Tibial nerve (tissue), 4 donors: Measurements from ENCODE around the gene ABHD3.

Experiments
- EP300 ChIP-seq, 2 donors: sonication (generic); formaldehyde crosslinking; IDR thresholded peaks; one replicate each; pipeline ENCODE4 v1.6.1; 2017; ENCODE audit warnings: antibody characterized with exemption in 2 of 2, mild to moderate bottlenecking in 1 of 2
- POLR2A ChIP-seq, 2 donors: fragments of 450-650 bp; IDR thresholded peaks; one replicate each; pipeline ENCODE4 v1.6.1; 2017; ENCODE audit warnings: antibody characterized with exemption in 2 of 2, mild to moderate bottlenecking in 2 of 2, moderate library complexity in 2 of 2
- TF ChIP-seq, protein P1 (sequence below), 5 experiments: fragments of 200-600 bp in 3 of 5; fragments of 450-650 bp in 2 of 5; sonication (generic) in 3 of 5; IDR thresholded peaks; one replicate each; pipeline ENCODE4 v1.5.1; 2016 to 2019; ENCODE audit warnings: antibody characterized with exemption in 5 of 5, mild to moderate bottlenecking in 3 of 5, moderate library complexity in 2 of 5

DNA sequence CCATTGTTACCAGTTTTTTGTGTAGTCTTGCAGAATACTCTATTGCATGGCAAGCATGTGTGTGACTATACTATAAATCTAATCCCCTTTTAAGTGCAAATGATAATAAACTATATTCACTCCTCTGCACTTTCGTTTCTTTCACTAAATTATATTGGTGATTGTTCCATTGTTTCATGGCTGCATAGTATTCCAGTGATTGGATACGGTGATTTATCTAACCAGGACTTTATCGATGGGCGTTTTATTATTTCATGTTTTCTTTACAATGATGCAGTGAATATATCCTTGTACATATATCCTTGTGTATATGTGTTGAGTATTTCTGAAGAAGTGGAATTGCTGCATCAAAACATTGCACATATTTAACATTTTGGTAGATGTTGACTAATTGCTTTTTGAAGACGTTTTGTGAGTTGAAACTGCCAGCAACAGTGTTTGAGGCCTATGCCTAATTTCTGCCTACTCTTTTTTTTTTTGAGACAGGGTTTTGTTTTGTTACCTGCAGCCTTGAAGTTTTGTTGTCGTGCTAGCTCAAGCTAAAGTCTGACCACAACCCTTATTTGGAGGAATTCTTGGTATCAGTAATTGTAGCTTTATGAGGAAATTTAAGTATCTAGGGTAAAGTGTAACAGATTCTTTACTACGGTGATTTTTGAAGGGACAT is 38.7 kb upstream of the ABHD3 start:
- TF ChIP-seq, protein P1, sequence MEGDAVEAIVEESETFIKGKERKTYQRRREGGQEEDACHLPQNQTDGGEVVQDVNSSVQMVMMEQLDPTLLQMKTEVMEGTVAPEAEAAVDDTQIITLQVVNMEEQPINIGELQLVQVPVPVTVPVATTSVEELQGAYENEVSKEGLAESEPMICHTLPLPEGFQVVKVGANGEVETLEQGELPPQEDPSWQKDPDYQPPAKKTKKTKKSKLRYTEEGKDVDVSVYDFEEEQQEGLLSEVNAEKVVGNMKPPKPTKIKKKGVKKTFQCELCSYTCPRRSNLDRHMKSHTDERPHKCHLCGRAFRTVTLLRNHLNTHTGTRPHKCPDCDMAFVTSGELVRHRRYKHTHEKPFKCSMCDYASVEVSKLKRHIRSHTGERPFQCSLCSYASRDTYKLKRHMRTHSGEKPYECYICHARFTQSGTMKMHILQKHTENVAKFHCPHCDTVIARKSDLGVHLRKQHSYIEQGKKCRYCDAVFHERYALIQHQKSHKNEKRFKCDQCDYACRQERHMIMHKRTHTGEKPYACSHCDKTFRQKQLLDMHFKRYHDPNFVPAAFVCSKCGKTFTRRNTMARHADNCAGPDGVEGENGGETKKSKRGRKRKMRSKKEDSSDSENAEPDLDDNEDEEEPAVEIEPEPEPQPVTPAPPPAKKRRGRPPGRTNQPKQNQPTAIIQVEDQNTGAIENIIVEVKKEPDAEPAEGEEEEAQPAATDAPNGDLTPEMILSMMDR (IDR thresholded peaks at IDR 0.05) = no peak
- TF ChIP-seq POLR2A (IDR thresholded peaks at IDR 0.05) = no peak
- TF ChIP-seq EP300 (IDR thresholded peaks at IDR 0.05) = no peak
